Measurements from ENCODE around the gene ASIC1.

DNA sequence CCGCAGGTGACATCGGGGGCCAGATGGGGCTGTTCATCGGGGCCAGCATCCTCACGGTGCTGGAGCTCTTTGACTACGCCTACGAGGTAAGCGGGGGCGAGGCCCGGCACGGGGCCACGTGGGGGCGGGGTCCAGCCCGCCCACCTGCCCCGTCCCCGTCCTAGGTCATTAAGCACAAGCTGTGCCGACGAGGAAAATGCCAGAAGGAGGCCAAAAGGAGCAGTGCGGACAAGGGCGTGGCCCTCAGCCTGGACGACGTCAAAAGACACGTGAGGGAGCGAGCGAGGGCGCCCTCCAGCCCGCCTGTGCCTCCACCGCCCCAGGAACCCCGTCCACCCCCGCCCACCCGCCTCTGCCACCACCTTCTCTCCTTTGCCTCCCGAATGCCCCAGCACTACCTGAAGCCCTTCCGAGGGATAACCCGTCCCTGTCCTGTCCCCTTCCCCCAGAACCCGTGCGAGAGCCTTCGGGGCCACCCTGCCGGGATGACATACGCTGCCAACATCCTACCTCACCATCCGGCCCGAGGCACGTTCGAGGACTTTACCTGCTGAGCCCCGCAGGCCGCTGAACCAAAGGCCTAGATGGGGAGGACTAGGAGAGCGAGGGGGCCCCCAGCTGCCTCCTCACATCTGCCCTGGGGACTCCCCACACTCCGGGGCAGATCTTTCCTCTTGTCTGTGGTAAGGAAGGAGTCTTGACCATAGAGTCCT is 23.9 kb downstream of the ASIC1 start:
- TF ChIP-seq CEBPB (IDR thresholded peaks at IDR 0.05), result no peak
- TF ChIP-seq, protein P1, sequence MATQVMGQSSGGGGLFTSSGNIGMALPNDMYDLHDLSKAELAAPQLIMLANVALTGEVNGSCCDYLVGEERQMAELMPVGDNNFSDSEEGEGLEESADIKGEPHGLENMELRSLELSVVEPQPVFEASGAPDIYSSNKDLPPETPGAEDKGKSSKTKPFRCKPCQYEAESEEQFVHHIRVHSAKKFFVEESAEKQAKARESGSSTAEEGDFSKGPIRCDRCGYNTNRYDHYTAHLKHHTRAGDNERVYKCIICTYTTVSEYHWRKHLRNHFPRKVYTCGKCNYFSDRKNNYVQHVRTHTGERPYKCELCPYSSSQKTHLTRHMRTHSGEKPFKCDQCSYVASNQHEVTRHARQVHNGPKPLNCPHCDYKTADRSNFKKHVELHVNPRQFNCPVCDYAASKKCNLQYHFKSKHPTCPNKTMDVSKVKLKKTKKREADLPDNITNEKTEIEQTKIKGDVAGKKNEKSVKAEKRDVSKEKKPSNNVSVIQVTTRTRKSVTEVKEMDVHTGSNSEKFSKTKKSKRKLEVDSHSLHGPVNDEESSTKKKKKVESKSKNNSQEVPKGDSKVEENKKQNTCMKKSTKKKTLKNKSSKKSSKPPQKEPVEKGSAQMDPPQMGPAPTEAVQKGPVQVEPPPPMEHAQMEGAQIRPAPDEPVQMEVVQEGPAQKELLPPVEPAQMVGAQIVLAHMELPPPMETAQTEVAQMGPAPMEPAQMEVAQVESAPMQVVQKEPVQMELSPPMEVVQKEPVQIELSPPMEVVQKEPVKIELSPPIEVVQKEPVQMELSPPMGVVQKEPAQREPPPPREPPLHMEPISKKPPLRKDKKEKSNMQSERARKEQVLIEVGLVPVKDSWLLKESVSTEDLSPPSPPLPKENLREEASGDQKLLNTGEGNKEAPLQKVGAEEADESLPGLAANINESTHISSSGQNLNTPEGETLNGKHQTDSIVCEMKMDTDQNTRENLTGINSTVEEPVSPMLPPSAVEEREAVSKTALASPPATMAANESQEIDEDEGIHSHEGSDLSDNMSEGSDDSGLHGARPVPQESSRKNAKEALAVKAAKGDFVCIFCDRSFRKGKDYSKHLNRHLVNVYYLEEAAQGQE (IDR thresholded peaks at IDR 0.05; ENCODE audit: low read depth), result no peak
- no peak for TF ChIP-seq FOXM1 (IDR thresholded peaks at IDR 0.05; ENCODE audit: borderline replicate concordance, low read depth)
- TF ChIP-seq, protein P2, sequence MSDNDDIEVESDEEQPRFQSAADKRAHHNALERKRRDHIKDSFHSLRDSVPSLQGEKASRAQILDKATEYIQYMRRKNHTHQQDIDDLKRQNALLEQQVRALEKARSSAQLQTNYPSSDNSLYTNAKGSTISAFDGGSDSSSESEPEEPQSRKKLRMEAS (IDR thresholded peaks at IDR 0.05), result no peak
- no peak for TF ChIP-seq RAD21 (IDR thresholded peaks at IDR 0.05; ENCODE audit: low read depth)
- no peak for TF ChIP-seq TAF1 (IDR thresholded peaks at IDR 0.05; ENCODE audit: low read depth)
- TF ChIP-seq YY1 (IDR thresholded peaks at IDR 0.05; ENCODE audit: low read depth), result no peak
- no peak for TF ChIP-seq ZBTB7A (IDR thresholded peaks at IDR 0.05; ENCODE audit: low read depth)
- TF ChIP-seq NFIC (IDR thresholded peaks at IDR 0.05), result no peak
- TF ChIP-seq EGR1 (IDR thresholded peaks at IDR 0.05), result peak; percentile 34; the same call in 1 of the 2 replicates
- no peak for TF ChIP-seq CREB1 (IDR thresholded peaks at IDR 0.05; ENCODE audit: low read depth)
- no peak for TF ChIP-seq EP300 (IDR thresholded peaks at IDR 0.05; ENCODE audit: borderline replicate concordance)
- TF ChIP-seq, protein P3, sequence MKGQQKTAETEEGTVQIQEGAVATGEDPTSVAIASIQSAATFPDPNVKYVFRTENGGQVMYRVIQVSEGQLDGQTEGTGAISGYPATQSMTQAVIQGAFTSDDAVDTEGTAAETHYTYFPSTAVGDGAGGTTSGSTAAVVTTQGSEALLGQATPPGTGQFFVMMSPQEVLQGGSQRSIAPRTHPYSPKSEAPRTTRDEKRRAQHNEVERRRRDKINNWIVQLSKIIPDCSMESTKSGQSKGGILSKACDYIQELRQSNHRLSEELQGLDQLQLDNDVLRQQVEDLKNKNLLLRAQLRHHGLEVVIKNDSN (IDR thresholded peaks at IDR 0.05), result 0 out of 2 replicates have a peak, but pooled peaks have one; percentile 4
